ENCODE results near the gene SNRPA1. TPM values are rescaled to one million over a fixed set of nuclear protein-coding genes. Genes with fewer than 3 reads are reported as not detected.

The SNRPA1 gene
- total and polyA plus RNA-seq, 12 donors: 23.8 to 51.4 (median 29.9) TPM

DNA sequence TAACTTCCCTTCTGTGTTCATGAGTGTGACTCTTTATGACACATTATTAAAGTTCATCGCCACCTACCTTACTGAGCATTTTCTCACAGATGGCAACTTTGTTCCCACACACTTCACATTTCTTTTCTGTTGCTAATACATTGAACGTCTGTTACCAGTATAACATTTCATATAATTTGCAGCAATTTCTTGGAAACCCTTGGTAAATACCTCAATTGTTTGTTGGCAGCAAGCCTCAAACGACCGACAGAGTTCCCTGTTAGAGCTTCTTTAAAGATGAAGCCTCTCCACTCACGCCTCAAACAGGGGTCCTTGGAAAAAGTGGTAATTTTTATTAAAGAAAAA is 40.0 kb downstream of the SNRPA1 start:
- Histone ChIP-seq H3K27ac (peak overlapping the region in 3 of 10 donors; percentile 36 to 51 (median 37)), H3K27me3 (no peaks in the 10 kb centered on the region), H3K4me1 (peaks cover 0 to 44% (median 36%) of the 10 kb centered on the region in 9 donors), H3K9me3 (no peaks in the 10 kb centered on the region), H3K36me3 (no peaks in the 10 kb centered on the region), H3K4me3 (no peak overlapping the region)
- WGBS, 2 donors: 72 to 81% methylated on average over 5 of the region's 5 CpGs
- intact Hi-C loops (cut with DNase I): loop anchor here in 8 of 10 donors (1.0 to 10.0 kb wide), 9 partner anchors 130 to 630 kb away; partner anchors contain the start of gene LRRK1 (in 2 of the 8)
- no peak for ATAC-seq
- TF ChIP-seq, protein P1, sequence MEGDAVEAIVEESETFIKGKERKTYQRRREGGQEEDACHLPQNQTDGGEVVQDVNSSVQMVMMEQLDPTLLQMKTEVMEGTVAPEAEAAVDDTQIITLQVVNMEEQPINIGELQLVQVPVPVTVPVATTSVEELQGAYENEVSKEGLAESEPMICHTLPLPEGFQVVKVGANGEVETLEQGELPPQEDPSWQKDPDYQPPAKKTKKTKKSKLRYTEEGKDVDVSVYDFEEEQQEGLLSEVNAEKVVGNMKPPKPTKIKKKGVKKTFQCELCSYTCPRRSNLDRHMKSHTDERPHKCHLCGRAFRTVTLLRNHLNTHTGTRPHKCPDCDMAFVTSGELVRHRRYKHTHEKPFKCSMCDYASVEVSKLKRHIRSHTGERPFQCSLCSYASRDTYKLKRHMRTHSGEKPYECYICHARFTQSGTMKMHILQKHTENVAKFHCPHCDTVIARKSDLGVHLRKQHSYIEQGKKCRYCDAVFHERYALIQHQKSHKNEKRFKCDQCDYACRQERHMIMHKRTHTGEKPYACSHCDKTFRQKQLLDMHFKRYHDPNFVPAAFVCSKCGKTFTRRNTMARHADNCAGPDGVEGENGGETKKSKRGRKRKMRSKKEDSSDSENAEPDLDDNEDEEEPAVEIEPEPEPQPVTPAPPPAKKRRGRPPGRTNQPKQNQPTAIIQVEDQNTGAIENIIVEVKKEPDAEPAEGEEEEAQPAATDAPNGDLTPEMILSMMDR (IDR thresholded peaks at IDR 0.05): no peak
- DNase-seq: no peak

DNA sequence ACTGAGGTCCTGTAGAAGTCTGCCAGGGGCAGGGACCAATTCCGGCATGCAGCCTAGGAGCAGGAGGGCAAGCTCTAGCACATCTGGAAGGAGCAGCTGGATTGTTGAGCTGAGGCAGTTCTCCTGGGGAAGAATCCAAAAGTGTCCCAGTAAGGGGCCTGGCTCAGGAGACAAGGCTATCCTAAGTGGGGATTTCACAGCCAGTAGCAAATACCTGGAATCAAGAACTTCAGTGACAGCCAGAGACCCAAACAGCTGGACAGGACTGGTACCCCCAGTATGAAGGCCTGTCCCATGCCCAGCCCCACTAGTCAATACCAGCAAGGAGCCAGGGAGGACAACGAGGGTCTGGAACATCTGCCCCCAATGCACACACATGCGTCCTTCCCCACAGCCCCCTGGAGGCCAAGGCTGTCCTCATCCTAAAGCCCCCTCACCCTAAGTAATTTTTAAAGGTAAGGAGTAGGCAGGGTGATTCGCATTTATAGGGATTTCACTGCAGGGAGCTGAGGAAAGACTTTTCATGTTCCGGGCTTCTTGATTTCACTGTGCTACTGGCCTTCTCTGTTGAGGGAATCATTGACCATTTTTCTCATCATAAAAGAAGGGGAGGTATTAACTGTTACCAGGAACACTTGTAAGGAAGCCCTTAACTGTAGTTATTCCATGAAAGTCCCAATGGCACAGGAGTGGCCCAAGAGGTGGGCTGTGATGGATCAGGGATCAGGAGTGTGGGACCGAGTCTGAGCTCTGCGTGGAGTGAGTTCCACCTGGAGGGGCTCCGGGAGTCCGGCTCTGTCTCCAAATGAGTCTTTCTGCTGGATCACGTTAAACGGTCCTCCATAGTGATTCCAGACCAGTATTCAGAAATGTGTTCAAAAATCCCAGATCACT is 40.6 kb downstream of the SNRPA1 start:
- H3K27ac ChIP-seq: no peak overlapping the region
- ATAC-seq: no peak
- no peaks in the 10 kb centered on the region for H3K36me3 ChIP-seq
- intact Hi-C loops (cut with DNase I): loop anchor here (1.0 to 10.0 kb wide), 14 partner anchors 52 to 630 kb away; partner anchors contain the start of gene LRRK1 (in 2 of the 10)
- TF ChIP-seq, protein P1 (IDR thresholded peaks at IDR 0.05): no peak
- DNase-seq: no peak
- H3K4me3 ChIP-seq: no peak overlapping the region
- H3K9me3 ChIP-seq: no peaks in the 10 kb centered on the region
- H3K27me3 ChIP-seq: no peaks in the 10 kb centered on the region
- 91 to 93% methylated on average over 11 of the region's 11 CpGs for WGBS, 2 donors
- peaks cover 0 to 50% (median 42%) of the 10 kb centered on the region in 9 donors for H3K4me1 ChIP-seq

DNA sequence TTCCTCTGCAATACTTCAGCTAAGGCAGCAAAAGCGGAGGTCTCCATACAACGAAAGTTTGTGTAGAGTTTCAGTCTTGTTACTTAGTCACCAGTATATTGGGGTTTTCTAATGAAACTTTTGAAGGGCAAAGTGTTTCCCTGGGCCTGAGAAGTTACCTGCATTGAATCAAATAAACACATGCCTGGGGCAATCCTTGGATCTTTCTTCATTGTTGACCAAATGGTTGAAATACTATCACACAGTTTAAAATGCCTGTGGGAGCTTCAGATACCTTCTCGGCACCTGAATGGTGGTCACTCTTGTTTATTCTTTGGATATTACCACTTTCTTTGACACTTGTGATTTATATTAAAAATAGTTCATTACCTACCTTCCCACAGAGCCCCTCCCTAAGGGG is 42.2 kb downstream of the SNRPA1 start:
- peaks cover 4 to 60% (median 56%) of the 10 kb centered on the region in 9 donors for H3K4me1 ChIP-seq

More for the DNA sequence above, 42.2 kb downstream of the SNRPA1 start:
- Histone ChIP-seq H3K9me3 (no peaks in the 10 kb centered on the region), H3K27ac (peak overlapping the region in 9 of 10 donors; percentile 84 to 97 (median 91)), H3K36me3 (peaks cover 0 to 14% (median 0%) of the 10 kb centered on the region in 9 donors), H3K27me3 (no peaks in the 10 kb centered on the region), H3K4me3 (peak overlapping the region in 9 of 10 donors; percentile 66 to 98 (median 79))
- 53 to 60% methylated on average over 3 of the region's 3 CpGs for WGBS, 2 donors
- ATAC-seq (no peak), DNase-seq (no peak)
- TF ChIP-seq, protein P1 (IDR thresholded peaks at IDR 0.05): no peak
- intact Hi-C loops (cut with DNase I): loop anchor here in 8 of 10 donors (1.0 to 10.0 kb wide), 11 partner anchors 51 to 628 kb away; partner anchors contain the start of gene LRRK1 (in 2 of the 8)
